Measurements from ENCODE around the gene ADAMTS16. TPM values are rescaled to one million over a fixed set of nuclear protein-coding genes. Genes with fewer than 3 reads are reported as not detected.

Gene ADAMTS16
- total and polyA plus RNA-seq, 11 donors = 0.05 to 4.7 (median 0.16) TPM; not detected in 8

DNA sequence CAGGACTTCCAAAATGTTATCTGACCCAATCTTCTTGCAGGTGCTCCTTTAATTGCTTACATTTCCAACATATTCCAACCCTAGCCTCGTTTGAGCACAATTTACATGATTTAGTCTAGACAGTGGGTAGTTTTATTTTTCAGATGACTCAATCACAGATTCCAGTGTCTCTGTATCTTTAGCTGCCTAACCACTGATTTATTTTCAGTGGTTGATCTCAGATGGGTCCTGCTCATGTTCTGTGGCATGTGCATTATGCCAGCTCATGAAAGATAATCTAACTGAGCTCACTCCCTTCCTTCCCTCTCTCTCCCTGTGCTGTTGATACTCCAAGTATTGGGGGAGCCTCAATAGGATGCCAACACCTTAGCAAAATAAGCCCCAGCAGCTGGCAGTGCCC lies 176.2 kb downstream of the ADAMTS16 start:
- intact Hi-C loops (cut with DNase I) = no loop called here

DNA sequence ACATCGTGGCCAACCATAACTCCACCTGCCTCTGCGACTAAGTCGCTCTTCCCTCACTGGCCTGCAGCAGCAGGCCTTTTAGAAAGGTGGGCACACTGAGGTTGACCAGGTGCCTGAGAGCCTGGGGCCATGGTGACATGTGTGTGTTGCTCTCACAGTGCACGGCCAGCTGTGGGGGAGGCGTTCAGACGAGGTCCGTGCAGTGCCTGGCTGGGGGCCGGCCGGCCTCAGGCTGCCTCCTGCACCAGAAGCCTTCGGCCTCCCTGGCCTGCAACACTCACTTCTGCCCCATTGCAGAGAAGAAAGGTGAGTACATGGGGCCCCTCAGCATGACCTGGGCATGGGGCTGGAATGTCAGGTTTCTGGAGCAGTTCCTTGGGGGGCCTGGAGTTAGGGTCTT lies 177.8 kb downstream of the ADAMTS16 start:
- no peaks in the 10 kb centered on the region for H3K4me1 ChIP-seq
- no peak overlapping the region for H3K27ac ChIP-seq
- H3K27me3 ChIP-seq = no peaks in the 10 kb centered on the region
- no peaks in the 10 kb centered on the region for H3K9me3 ChIP-seq
- no peak for ATAC-seq
- H3K36me3 ChIP-seq = no peaks in the 10 kb centered on the region
- no peak for DNase-seq
- 75 to 93% (median 90%) methylated on average over 7 to 10 of the region's 10 CpGs for WGBS, 4 donors
- TF ChIP-seq CTCF (IDR thresholded peaks at IDR 0.05) (no peak), POLR2A (IDR thresholded peaks at IDR 0.05) (no peak)
- H3K4me3 ChIP-seq = no peak overlapping the region
- intact Hi-C loops (cut with DNase I) = no loop called here

More for the DNA sequence above, 176.2 kb downstream of the ADAMTS16 start:
- DNase-seq = no peak
- H3K4me3 ChIP-seq = no peak overlapping the region
- no peaks in the 10 kb centered on the region for H3K27me3 ChIP-seq
- H3K4me1 ChIP-seq = no peaks in the 10 kb centered on the region
- H3K9me3 ChIP-seq = no peaks in the 10 kb centered on the region
- TF ChIP-seq POLR2A (IDR thresholded peaks at IDR 0.05) (no peak), CTCF (IDR thresholded peaks at IDR 0.05) (no peak)
- H3K27ac ChIP-seq = no peak overlapping the region
- peak in 1 of 4 donors; percentile 41 for ATAC-seq
- WGBS, 4 donors = 29 to 43% (median 32%) methylated on average over 1 of the region's 1 CpG
- H3K36me3 ChIP-seq = no peaks in the 10 kb centered on the region

- Histone ChIP-seq H3K4me1 (no peaks in the 10 kb centered on the region), H3K4me3 (no peak overlapping the region), H3K27me3 (no peaks in the 10 kb centered on the region), H3K27ac (no peak overlapping the region), H3K36me3 (no peaks in the 10 kb centered on the region), H3K9me3 (no peaks in the 10 kb centered on the region)
- TF ChIP-seq POLR2A (IDR thresholded peaks at IDR 0.05) (no peak), CTCF (IDR thresholded peaks at IDR 0.05) (no peak)
- intact Hi-C loops (cut with DNase I) = no loop called here
- no peak for ATAC-seq
- DNase-seq = no peak
- WGBS, 4 donors = 84 to 93% (median 92%) methylated on average over 18 of the region's 18 CpGs
Measured at GRCh38 chr5:5318426-5319190, 178.5 kb downstream of the ADAMTS16 start.

GRCh38 chr5:5320062-5320805 lies 180.1 kb downstream of the ADAMTS16 start:
- intact Hi-C loops (cut with DNase I) = no loop called here
- 73 to 80% (median 77%) methylated on average over 15 of the region's 15 CpGs for WGBS, 4 donors
- Histone ChIP-seq H3K4me1 (no peaks in the 10 kb centered on the region), H3K4me3 (no peak overlapping the region), H3K27ac (no peak overlapping the region), H3K9me3 (no peaks in the 10 kb centered on the region), H3K27me3 (no peaks in the 10 kb centered on the region), H3K36me3 (no peaks in the 10 kb centered on the region)
- TF ChIP-seq CTCF (IDR thresholded peaks at IDR 0.05) (no peak), POLR2A (IDR thresholded peaks at IDR 0.05) (no peak)
- no peak for ATAC-seq
- no peak for DNase-seq
